NB4 (cell line): ENCODE data around the gene RAB14.

Source experiments
- DNase-seq: peaks from one replicate; pipeline ENCODE4 v3.0.0; 2010; ENCODE audit warnings: low read depth
- H3K4me3 ChIP-seq: one replicate; pipeline ENCODE4 v1.5.1; 2011; ENCODE audit warnings: mild to moderate bottlenecking, low read depth, low read length, moderate library complexity
- MYC ChIP-seq: IDR thresholded peaks from 2 replicates; pipeline ENCODE4 v1.6.1; 2011; ENCODE audit warnings: low read depth, low read length
- POLR2A ChIP-seq: IDR thresholded peaks from 2 replicates; pipeline ENCODE4 v1.6.1; 2011; ENCODE audit warnings: mild to moderate bottlenecking; ENCODE audit not compliant: insufficient read length; ENCODE audit errors: extremely low read depth
- TF ChIP-seq, protein P1 (sequence below): IDR thresholded peaks from one replicate; pipeline ENCODE4 v1.5.1; 2012; ENCODE audit warnings: low read depth, low read length
- TF ChIP-seq, protein P2 (sequence below): IDR thresholded peaks from 2 replicates; pipeline ENCODE4 v1.6.1; 2011; ENCODE audit warnings: low read depth, low read length

The RAB14 gene

DNA sequence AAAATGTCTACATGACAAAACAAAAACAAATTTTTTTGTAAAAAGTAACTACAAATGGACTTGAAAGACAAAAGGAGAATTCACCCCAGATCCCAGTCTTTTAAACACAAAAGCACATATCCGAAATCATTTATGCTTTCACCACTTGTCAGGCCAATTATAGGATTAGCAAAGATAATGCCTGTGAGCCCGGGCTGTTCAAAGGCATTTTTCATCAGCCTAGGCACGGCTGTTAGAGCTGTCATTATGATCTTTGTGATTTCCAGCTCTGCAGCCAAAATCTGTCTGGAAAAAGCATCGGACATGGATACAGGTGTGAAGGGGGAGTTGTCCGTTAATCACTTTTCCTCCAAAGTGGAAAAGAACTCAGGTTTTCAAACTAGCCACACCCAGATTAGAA is 23.6 kb upstream of the RAB14 start:
- H3K4me3 ChIP-seq: no peak overlapping the region
- TF ChIP-seq, protein P1, sequence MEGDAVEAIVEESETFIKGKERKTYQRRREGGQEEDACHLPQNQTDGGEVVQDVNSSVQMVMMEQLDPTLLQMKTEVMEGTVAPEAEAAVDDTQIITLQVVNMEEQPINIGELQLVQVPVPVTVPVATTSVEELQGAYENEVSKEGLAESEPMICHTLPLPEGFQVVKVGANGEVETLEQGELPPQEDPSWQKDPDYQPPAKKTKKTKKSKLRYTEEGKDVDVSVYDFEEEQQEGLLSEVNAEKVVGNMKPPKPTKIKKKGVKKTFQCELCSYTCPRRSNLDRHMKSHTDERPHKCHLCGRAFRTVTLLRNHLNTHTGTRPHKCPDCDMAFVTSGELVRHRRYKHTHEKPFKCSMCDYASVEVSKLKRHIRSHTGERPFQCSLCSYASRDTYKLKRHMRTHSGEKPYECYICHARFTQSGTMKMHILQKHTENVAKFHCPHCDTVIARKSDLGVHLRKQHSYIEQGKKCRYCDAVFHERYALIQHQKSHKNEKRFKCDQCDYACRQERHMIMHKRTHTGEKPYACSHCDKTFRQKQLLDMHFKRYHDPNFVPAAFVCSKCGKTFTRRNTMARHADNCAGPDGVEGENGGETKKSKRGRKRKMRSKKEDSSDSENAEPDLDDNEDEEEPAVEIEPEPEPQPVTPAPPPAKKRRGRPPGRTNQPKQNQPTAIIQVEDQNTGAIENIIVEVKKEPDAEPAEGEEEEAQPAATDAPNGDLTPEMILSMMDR: no peak
- no peak for DNase-seq

DNA sequence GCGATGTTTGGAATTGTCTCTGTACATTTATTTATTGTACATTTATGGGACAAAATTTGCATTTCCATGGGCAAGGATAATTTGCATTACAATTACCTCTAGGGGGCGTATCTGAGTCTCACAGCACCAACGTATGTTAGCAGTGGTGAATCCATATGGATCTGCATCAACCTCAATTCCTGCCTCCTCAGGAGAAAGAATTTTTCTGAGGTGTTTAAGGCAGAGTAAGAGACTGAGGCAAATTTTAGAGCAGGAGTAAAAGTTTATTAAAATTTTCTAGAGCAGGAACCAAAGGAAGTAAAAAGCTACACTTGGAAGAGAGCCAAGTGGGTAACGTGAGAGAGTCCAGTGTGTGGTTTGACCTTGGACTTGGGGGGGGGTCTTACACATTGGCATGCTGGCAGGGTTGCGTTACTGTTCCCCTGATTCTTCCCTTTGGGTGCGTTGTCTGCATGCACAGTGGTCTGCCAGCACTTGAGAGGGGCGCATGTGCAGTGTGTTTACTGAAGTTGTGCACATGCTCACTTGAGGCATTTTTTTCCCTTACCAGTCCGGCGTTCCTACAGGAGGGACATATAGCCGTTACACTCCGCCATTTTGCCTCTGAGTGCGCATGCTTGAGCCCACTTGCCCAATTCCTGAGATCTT is 21.0 kb upstream of the RAB14 start:
- H3K4me3 ChIP-seq: no peak overlapping the region
- DNase-seq: peak; percentile 72
- TF ChIP-seq, protein P2, sequence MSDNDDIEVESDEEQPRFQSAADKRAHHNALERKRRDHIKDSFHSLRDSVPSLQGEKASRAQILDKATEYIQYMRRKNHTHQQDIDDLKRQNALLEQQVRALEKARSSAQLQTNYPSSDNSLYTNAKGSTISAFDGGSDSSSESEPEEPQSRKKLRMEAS: no peak; the same call in 1 of the 2 replicates
- TF ChIP-seq, protein P1: peak; percentile 71

DNA sequence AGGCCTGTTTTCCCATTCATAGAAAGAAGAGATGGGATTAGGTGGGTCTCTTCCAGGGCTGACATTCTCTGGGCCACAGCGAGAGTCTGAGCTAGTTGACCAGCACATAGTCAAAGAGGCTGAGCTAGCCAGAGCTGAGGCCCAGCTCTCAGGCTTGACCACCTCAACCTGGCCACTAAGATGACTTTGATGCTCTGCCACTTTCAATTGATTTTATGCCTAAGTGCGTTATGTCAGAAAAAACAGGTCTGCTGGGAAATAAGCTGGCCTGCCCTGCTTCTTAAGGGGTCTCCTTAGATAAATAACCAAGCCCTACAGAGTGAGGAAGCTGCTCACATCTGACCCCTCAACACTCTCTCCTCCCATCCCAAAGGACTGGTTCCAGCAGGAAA is 20.0 kb upstream of the RAB14 start:
- no peak for DNase-seq
- H3K4me3 ChIP-seq: no peak overlapping the region
- TF ChIP-seq, protein P1: no peak
- TF ChIP-seq POLR2A (no peak), MYC (no peak)
- TF ChIP-seq, protein P2: no peak

DNA sequence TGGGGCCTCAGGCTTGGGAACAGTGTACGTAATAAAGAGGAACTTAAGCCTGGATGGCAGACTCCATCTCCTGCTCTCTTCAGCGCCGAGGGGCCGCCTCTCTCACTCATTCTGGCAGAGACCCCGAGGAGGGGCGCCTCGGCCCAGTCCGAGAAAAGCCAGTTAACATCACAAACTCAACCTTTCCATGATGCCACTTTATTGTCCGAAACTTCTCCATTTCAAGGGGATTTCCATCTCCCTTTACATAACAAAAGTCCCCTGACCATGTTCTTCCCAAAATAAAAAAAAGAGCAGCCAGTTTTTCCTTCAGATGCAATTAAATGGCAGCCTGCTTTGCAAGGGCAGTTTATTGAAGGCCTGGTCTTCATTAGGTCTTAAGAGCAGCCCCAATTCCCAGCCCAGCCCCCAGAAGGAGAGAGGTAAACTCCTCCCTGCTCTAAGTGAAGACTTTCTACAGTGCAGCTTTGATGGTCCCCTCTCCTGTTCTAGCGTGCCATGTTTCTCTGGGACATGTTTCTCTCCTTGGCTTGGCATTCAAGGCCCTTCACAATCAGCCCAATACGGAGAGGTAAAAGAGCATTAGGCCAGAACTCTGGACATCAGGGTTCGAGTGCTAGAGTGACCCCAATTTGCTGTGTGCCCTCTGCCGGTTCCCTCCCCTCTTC is 19.5 kb upstream of the RAB14 start:
- peak; percentile 28 for DNase-seq
- TF ChIP-seq MYC: no peak
- TF ChIP-seq, protein P2: no peak
- no peak for TF ChIP-seq POLR2A
- TF ChIP-seq, protein P1: no peak
- H3K4me3 ChIP-seq: no peak overlapping the region

DNA sequence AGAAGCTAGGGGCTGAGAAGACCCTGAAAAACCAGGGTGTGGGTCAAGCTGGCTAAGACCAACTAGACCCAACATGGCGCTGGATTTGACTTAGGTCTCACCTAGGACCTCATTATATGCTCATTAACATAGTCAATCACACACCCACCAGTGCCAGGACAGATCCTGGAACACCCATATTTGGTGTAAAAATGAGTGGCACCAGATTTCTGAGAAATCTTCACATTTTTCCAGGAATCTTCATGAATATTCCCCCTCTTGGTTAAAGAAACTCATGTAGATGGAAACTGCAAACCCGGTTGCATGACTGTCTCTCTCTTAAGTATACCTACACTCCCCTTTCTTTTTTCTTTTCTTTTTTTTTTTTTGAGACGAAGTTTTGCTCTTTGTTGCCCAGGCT is 17.9 kb upstream of the RAB14 start:
- TF ChIP-seq POLR2A (no peak), MYC (no peak)
- TF ChIP-seq, protein P1: no peak
- TF ChIP-seq, protein P2: no peak
- no peak overlapping the region for H3K4me3 ChIP-seq
- DNase-seq: no peak

DNA sequence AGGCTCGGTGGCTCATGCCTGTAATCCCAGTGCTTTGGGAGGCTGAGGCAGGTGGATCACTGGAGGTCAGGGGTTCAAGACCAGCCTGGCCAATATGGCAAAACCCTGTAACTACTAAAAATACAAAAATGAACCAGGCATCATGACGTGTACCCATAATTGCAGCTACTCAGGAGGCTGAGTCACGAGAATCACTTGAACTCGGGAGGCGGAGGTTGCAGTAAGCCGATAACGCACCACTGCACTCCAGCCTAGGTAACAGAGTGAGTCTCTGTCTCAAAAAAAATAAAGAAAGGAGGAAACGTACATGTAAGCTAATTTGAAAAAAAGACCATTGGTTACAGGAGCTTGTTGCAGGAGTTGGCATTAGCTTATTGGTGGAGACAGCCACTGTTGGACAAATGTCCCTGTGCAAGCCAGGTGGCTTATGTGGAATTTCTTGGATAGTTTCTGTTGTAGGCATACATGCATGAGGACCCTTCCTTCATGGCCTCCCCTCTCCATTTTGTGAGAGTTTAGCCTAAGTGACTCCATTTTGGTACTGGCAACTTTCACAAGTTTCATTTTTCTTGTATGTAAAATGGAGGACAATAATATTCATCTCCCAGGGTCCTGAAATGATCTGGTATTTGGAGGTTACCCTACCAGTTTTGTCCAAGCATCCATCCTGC is 16.8 kb upstream of the RAB14 start:
- no peak overlapping the region for H3K4me3 ChIP-seq
- TF ChIP-seq, protein P1: no peak
- no peak for TF ChIP-seq MYC
- TF ChIP-seq, protein P2: no peak
- no peak for DNase-seq
